GM18526 (cell line): ENCODE results near the gene ZNF224.

Source experiments
- POLR2A ChIP-seq: IDR thresholded peaks from 3 replicates; pipeline ENCODE4 v1.6.1; 2011; ENCODE audit not compliant: insufficient read length; ENCODE audit errors: extremely low read depth

Gene ZNF224

GRCh38 chr19:44109458-44109857 lies 15.3 kb downstream of the ZNF224 start:
- no peak for TF ChIP-seq POLR2A

- TF ChIP-seq POLR2A = no peak
Measured at GRCh38 chr19:44111910-44112463, 17.8 kb downstream of the ZNF224 start.

GRCh38 chr19:44112802-44113137 lies 18.6 kb downstream of the ZNF224 start:
- TF ChIP-seq POLR2A = no peak

GRCh38 chr19:44113138-44113783 lies 19.1 kb downstream of the ZNF224 start, which contains the start of gene ZNF225:
ZNF225 (plus strand) TSS chr19:44113399; CDS start chr19:44115828, 2,429 bp downstream.
- peak; percentile 64 for TF ChIP-seq POLR2A

- TF ChIP-seq POLR2A = no peak
Measured at GRCh38 chr19:44113784-44114390, 19.7 kb downstream of the ZNF224 start.

GRCh38 chr19:44131955-44132354 lies 37.8 kb downstream of the ZNF224 start:
- no peak for TF ChIP-seq POLR2A

GRCh38 chr19:44141191-44142058 lies 47.3 kb downstream of the ZNF224 start, which contains the start of gene ZNF234:
ZNF234 (plus strand) TSS chr19:44141554; CDS start chr19:44144633, 3,079 bp downstream.
- peak; percentile 49 for TF ChIP-seq POLR2A

- no peak for TF ChIP-seq POLR2A
Measured at GRCh38 chr19:44142059-44142433, 47.9 kb downstream of the ZNF224 start.

GRCh38 chr19:44149776-44150175 lies 55.6 kb downstream of the ZNF224 start:
- no peak for TF ChIP-seq POLR2A

GRCh38 chr19:44151491-44151890 lies 57.3 kb downstream of the ZNF224 start:
- TF ChIP-seq POLR2A = no peak

- TF ChIP-seq POLR2A = no peak
Measured at GRCh38 chr19:44156475-44156874, 62.3 kb downstream of the ZNF224 start.
